Subcutaneous adipose tissue (tissue), 4 donors: ENCODE measurements around the gene CFAP97D2. TPM values are rescaled to one million over a fixed set of nuclear protein-coding genes. Genes with fewer than 3 reads are reported as not detected.

Experiments
- total RNA-seq, 4 donors: library from RNA; depleted of rRNA; stranded (reverse); fragments of >200 nt; gene quantifications; one replicate each; pipeline ENCODE4 v1.1.0, GENCODE V29; 2016
- TF ChIP-seq, protein P1 (sequence below): fragments of 450-650 bp; IDR thresholded peaks from one replicate; pipeline ENCODE4 v1.5.1; 2016; ENCODE audit warnings: low read depth, mild to moderate bottlenecking, control low read depth, antibody characterized with exemption, moderate library complexity

Gene CFAP97D2
- total RNA-seq, 4 donors from 2014 or later, result not detected

DNA sequence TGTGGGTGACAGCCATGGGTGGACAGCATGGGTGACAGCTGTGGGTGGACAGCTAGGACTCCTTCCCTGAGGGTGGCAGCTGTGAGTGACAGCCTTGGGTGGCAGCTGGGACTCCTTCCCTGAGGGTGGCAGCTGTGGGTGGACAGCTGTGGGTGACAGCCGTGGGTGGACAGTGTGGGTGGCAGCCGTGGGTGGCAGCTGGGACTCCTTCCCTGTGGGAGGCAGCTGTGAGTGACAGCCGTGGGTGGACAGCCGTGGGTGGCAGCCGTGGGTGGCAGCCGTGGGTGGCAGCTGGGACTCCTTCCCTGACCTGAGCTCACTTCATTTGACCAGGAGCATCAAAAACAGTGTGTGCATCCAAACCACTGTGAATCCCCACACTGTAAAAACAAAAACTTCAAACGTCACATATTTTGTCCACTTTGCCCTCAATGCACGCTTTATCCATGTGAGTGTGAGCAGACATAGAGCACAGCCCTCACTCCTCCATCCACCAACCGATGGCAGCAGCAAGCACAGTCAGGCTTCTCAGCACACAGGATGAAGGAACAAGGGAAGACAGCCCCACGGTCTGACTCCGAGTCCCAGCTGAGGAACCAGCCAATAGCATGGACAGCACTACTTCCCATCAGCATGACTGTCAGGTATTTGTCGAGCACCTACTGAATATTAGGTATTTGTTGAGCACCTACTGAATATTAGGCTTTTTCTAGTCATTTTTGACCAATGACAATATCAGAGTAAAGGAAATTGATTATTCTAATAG lies 1.6 kb upstream of the CFAP97D2 start:
- TF ChIP-seq, protein P1, sequence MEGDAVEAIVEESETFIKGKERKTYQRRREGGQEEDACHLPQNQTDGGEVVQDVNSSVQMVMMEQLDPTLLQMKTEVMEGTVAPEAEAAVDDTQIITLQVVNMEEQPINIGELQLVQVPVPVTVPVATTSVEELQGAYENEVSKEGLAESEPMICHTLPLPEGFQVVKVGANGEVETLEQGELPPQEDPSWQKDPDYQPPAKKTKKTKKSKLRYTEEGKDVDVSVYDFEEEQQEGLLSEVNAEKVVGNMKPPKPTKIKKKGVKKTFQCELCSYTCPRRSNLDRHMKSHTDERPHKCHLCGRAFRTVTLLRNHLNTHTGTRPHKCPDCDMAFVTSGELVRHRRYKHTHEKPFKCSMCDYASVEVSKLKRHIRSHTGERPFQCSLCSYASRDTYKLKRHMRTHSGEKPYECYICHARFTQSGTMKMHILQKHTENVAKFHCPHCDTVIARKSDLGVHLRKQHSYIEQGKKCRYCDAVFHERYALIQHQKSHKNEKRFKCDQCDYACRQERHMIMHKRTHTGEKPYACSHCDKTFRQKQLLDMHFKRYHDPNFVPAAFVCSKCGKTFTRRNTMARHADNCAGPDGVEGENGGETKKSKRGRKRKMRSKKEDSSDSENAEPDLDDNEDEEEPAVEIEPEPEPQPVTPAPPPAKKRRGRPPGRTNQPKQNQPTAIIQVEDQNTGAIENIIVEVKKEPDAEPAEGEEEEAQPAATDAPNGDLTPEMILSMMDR, result no peak

DNA sequence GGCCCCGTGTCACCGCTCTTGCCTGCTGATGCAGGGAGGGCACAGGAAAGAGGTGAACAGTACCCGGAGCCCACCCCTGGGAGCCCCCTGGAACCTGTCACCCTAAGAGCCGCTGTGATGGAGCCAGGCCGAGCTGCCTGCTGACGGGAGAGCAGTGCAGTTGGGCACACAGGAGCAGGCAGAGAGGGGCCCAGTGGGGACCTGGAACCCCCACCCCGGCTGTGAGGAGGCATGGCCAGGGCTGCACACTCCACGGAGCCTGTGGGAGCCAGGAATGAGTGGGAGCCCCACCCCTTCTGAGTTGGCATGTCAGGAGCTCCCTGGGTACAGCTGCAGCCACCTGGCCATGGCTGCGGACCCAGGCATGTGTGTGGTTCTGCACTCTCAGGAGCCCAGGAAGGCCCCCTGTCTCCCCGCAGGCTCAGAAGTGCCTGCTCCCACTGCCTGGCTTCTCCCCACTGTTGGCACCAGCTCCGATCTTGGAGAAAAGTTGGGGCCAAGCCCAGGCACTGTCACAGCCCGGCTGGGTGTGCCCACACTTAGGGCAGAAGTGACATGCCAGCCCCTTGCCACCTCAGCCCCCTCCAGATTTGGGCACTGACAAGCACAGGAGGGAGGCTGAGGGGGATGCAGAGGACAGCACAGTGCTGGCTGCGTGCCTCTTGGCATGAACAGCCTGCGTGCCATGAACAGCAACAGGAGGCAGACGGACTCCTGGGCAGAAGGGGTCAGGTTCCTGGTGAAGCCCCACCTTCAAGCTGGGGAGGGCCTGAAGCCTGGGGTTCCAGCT lies 6.3 kb downstream of the CFAP97D2 start:
- TF ChIP-seq, protein P1, result no peak

DNA sequence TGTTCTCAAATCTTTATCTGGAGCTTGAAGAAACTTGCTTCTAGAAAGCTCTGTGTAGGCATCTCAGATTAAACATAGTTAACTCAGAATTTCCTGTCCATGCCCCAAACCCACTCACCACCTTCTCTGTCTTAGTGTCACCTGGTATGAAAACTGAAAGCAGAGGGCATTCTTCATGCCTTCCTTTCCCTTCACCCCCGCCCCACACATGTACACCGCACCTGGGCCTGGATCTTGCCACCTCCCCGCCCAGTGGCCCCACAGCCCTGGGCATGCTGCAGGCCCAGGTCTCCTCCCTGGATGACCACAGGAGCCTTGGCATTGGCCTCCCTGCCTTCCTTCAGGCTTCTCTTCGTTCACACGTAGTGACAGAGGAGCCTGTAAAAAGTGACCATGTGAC lies 15.8 kb downstream of the CFAP97D2 start:
- TF ChIP-seq, protein P1, result no peak

GRCh38 chr13:114196629-114197028 lies 17.6 kb downstream of the CFAP97D2 start:
- TF ChIP-seq, protein P1, result no peak

GRCh38 chr13:114198556-114198955 lies 19.5 kb downstream of the CFAP97D2 start:
- TF ChIP-seq, protein P1, result no peak

GRCh38 chr13:114199954-114200353 lies 20.9 kb downstream of the CFAP97D2 start:
- TF ChIP-seq, protein P1, result no peak

- TF ChIP-seq, protein P1, result no peak
Observed at GRCh38 chr13:114200399-114200911, 21.4 kb downstream of the CFAP97D2 start.
